ENCODE results near the gene MAB21L3.

MAB21L3 gene

GRCh38 chr1:116110567-116111523 lies at the start of gene MAB21L3:
TSS of gene MAB21L3 (plus strand) at chr1:116111399. CDS start at chr1:116112616, 1,217 bp downstream.
- peak; percentile 16 for DNase-seq

GRCh38 chr1:116062201-116062600 lies 49.0 kb upstream of the MAB21L3 start:
- DNase-seq = no peak

GRCh38 chr1:116064616-116065015 lies 46.6 kb upstream of the MAB21L3 start:
- no peak for DNase-seq

GRCh38 chr1:116066868-116067565 lies 44.2 kb upstream of the MAB21L3 start:
- no peak for DNase-seq

GRCh38 chr1:116067566-116067890 lies 43.7 kb upstream of the MAB21L3 start:
- no peak for DNase-seq

GRCh38 chr1:116075575-116075974 lies 35.6 kb upstream of the MAB21L3 start:
- no peak for DNase-seq

GRCh38 chr1:116075990-116076389 lies 35.2 kb upstream of the MAB21L3 start:
- no peak for DNase-seq

- DNase-seq = no peak
Observed at GRCh38 chr1:116076831-116077230, 34.4 kb upstream of the MAB21L3 start.

GRCh38 chr1:116078699-116079223 lies 32.4 kb upstream of the MAB21L3 start:
- DNase-seq = no peak

GRCh38 chr1:116087628-116088027 lies 23.6 kb upstream of the MAB21L3 start:
- no peak for DNase-seq

GRCh38 chr1:116089870-116090269 lies 21.3 kb upstream of the MAB21L3 start:
- DNase-seq = no peak

GRCh38 chr1:116091083-116091482 lies 20.1 kb upstream of the MAB21L3 start:
- DNase-seq = no peak

GRCh38 chr1:116092752-116093489 lies 18.3 kb upstream of the MAB21L3 start:
- DNase-seq = no peak

GRCh38 chr1:116095027-116095426 lies 16.2 kb upstream of the MAB21L3 start:
- DNase-seq = no peak

GRCh38 chr1:116096013-116096618 lies 15.1 kb upstream of the MAB21L3 start:
- no peak for DNase-seq

GRCh38 chr1:116097626-116098025 lies 13.6 kb upstream of the MAB21L3 start:
- DNase-seq = no peak

- peak; percentile 29 for DNase-seq
Observed at GRCh38 chr1:116099379-116099778, 11.8 kb upstream of the MAB21L3 start.

GRCh38 chr1:116099919-116100318 lies 11.3 kb upstream of the MAB21L3 start:
- DNase-seq = no peak

GRCh38 chr1:116104667-116105066 lies 6.5 kb upstream of the MAB21L3 start:
- DNase-seq = no peak

GRCh38 chr1:116105996-116106395 lies 5.2 kb upstream of the MAB21L3 start:
- DNase-seq = no peak

- DNase-seq = no peak
Observed at GRCh38 chr1:116106646-116107045, 4.6 kb upstream of the MAB21L3 start.

- DNase-seq = no peak
Observed at GRCh38 chr1:116107371-116107770, 3.8 kb upstream of the MAB21L3 start.

GRCh38 chr1:116111524-116112021 lies 374 bp downstream of the MAB21L3 start:
- no peak for DNase-seq
